Measurements from ENCODE around the gene SLC5A2.

GRCh38 chr16:31488468-31489297, 5.8 kb downstream of the SLC5A2 start:
- TF ChIP-seq CTCF (IDR thresholded peaks at IDR 0.05), result no peak
- no peak for TF ChIP-seq POLR2A (IDR thresholded peaks at IDR 0.05)
- TF ChIP-seq POLR2AphosphoS5 (IDR thresholded peaks at IDR 0.05), result no peak
